RCC 7860 (cell line): Measurements from ENCODE around the gene RPTOR.
"Not testable (repeated sequence)": the region's sequence is repeated elsewhere in the genome, so short reads cannot be mapped to it uniquely, and the experiment has no call there.

Source experiments
- DNase-seq: peaks from one replicate; pipeline ENCODE4 v3.0.0-alpha.2; 2015; ENCODE audit warnings: low spot score
- FAIRE-seq: peaks from 2 replicates; lab custom pipeline; 2012; peaks lifted over from hg19 to GRCh38; lab: Jason Lieb, UNC

Gene RPTOR

DNA sequence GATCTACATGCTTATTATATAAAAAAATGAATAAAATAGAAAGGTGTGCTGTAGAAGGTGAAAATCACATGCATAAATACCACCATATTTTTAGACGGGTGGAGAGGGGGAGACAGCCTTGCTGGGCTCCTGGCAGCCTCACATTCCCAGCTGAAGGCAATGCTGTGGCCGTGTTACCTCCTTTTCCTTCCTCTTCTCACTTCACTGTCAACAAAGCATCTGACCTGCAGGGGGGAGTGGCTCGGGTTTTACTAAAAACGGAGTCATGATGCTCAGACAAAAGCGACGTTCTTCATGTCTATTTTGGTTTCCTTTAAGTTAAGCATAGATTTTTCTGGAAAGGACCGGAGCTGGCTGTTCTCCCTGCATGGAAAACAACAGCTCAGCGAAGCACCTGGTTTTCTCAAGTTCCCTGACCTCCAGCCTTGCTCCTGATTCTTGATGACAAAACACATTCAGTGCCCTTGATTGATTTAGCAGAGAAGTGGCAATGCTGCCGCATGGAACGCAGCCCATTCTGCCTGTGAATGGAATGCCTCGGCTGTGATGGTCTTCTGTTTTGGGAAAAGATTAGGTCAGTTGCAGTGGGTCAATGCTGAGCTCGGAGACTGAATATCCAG lies 5.5 kb upstream of the RPTOR start:
- no peak for DNase-seq
- no peak for FAIRE-seq

DNA sequence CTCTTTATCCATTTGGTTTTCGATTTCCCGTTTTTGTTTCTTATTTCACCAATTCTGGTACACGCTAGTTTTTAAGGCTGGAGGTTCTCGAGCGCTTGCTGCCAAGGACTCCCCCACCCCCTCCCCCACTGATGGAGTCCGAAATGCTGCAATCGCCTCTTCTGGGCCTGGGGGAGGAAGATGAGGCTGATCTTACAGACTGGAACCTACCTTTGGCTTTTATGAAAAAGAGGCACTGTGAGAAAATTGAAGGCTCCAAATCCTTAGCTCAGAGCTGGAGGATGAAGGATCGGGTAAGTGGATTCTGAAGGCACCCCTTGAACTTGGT lies 825 bp downstream of the RPTOR start:
- FAIRE-seq: no peak
- DNase-seq: no peak

GRCh38 chr17:80546267-80546666 lies 1.6 kb downstream of the RPTOR start:
- DNase-seq (no peak), FAIRE-seq (no peak)

DNA sequence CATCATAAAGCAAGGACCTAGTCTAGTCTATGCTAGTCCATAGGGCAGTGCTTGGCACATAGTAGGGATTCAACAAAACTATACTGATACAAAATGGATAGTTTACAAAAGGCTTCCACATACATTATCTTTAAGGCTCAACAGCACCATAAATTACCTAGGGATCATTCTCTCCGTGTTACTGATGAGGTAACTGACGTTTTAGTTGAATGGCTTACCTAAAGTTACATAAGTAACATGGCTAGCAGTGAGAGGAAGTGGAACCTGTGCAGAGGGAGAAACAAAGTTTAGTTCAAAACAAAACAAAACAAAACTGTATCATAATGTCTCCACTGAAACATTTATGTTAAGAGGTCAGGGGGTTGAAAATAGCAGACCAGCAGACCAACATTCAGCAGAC lies 7.9 kb downstream of the RPTOR start:
- no peak for FAIRE-seq

DNA sequence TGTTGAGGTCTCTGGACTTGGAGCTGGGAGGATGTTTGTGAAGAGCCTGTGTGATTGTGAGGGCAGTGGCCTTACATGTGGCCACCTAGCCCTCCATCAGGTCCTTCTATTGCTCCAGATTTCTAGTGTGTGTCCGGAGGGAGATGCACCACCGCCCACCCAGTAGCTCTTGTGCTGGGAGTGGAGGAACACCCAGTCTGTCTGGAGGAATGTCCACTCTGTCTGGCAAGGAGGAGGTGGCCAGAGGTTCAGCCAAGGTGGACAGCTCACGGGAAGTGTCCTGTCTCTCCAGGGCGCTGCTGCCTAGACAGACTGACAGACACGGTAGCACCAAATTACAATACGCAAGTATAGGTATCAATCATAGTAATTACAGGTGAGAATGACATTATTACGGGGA lies 10.6 kb downstream of the RPTOR start:
- DNase-seq (no peak), FAIRE-seq (no peak)

More for the DNA sequence above, 7.9 kb downstream of the RPTOR start:
- no peak for DNase-seq

GRCh38 chr17:80558046-80558445 lies 13.4 kb downstream of the RPTOR start:
- FAIRE-seq: no peak
- no peak for DNase-seq

DNA sequence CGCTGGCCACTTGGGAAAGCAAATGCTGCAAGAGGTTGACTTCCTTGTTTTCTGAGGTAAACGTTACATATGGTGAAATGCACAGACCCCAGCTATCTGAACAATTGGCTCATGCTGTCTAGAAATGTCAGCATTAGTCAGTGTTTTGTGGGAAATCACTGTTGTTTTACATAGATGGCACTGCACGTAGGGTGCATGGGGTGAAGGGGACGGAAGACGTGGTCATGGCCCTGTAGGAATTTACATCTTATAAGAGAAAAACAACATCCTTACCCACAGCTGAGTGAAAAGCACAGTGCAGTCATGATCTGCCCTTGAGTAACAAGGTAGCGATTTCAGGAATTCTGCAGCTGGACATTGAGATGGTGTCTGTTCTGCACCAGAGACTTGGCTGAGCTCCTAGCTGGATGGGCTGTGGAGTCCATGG lies 15.2 kb downstream of the RPTOR start:
- DNase-seq (peak; percentile 15), FAIRE-seq (no peak)

DNA sequence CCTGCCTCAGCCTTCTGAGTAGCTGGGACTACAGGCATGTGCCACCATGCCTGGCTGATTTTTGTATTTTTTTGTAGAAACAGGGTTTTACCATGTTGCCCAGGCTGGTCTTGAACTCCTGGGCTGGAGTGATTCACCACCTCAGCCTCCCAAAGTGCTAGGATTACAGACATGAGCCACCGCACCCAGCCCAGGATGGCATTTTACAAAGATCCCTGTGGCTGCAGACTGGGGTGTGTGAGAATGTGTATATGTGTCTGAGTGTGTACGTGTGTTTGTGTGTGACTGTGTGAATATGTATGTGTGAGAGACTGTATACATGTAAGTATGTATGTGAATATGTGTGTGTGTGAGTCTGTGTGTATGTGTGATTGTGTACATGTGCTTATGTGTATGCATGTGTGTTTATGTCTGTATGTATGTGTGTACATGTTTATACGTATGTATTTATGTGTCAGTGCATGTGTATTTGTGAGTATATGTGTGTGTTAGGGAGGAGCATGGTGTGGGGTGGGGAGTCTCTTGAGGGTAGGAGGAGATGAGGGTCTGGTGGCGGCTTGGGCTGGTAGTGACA lies 17.0 kb downstream of the RPTOR start:
- no peak for FAIRE-seq
- DNase-seq: no peak

GRCh38 chr17:80564545-80564944 lies 19.9 kb downstream of the RPTOR start:
- FAIRE-seq: no peak
- no peak for DNase-seq

GRCh38 chr17:80565343-80566053 lies 20.9 kb downstream of the RPTOR start:
- DNase-seq: no peak
- no peak for FAIRE-seq

DNA sequence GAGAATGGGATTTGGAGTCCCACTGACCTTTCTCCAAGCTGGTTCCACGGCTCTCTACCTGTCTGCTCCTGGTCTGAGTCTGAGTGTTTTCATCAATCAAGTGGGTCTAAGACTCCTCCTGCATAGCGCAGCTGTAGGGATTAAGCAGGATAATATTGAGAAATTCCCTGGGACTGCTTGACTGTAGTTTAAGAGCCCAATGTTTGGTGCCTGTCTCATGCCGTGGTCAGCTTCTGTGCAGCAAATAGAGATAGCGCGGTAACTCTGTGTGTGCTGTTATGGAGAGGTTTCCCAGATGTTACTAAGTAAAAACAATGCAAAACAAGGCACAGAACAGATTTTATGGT lies 21.4 kb downstream of the RPTOR start:
- FAIRE-seq (no peak), DNase-seq (no peak)

GRCh38 chr17:80568246-80568645 lies 23.6 kb downstream of the RPTOR start:
- FAIRE-seq: no peak

DNA sequence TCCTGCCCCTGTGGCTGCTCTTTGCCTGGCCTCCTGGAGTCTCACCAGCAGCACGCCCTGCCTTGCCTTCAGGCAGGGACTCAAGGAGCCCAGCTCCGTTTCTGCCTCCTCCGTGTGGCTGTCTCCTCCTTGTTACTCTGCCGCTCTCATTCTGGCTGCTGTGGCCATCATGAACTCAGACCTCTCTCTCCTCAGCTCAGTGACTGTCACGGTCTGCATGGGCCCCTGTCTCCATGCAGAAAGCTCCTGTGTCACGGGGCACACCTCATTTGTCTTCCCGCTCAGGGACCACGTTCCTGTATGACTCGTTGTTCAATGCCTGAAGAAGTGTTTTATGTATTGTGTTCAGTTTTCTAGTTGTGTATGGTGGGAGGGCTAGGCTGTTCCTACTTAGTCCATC lies 25.3 kb downstream of the RPTOR start:
- FAIRE-seq: peak; percentile 27
- peak; percentile 62 for DNase-seq

More at GRCh38 chr17:80568246-80568645, 23.6 kb downstream of the RPTOR start:
- DNase-seq: no peak

DNA sequence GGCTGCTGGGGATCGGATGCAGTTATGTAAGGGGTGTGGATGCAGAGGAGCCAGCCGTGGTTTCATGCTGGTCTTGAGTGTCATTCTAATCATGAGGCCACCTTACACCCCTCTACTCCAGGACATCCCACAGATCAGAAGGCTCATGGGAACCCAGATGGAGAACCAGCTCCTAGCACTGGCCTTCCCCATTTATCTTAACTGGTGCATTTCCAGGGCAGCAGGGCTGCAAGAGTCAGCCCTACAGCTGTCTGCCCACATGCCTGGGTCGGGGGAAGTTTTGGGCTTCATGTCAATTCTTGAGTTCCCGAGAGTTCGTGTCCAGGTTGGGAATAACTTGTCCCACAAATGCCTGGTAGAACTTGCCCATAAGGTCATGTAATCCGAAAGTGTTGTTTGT lies 29.1 kb downstream of the RPTOR start:
- FAIRE-seq (no peak), DNase-seq (no peak)

- FAIRE-seq (no peak), DNase-seq (no peak)
Measured at GRCh38 chr17:80574496-80574895, 29.9 kb downstream of the RPTOR start.

DNA sequence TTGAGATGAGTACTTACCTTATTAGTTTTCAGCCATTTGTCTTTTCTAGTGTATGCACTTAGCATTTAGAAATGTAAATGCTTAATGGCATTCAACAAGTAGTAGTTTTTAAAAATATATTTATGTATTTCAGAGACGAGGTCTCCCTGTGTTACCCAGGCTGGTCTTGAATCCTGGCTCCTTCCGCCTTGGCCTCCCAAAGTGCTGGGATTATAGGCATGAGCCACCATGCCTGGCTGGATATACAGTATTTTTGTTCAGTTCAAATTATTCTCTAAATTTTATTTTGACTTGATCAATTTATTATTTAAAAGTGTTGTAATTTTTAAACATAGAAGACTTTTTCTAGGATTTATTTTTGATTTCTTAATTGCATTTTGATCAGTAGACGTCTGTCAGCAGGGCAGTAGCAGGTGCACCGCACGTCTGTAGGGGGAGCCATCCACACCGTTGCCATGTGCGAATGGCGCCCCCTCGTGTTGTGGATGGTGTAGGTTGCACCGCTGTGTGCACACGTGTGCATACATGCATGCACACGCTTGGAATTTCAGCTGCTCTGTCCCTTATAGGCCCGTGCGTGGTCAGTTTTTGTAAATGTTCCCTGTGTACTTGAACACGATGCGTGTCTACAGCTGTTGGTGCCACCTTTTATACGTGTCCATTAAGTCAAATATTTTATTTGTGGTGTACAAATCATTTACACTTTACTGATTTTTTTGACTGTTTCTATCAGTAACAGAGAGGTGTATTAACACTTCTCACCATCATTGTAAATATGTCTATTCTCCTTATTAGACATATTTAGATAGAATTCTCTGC lies 30.6 kb downstream of the RPTOR start:
- FAIRE-seq (peak; percentile 49), DNase-seq (peak; percentile 74)

DNA sequence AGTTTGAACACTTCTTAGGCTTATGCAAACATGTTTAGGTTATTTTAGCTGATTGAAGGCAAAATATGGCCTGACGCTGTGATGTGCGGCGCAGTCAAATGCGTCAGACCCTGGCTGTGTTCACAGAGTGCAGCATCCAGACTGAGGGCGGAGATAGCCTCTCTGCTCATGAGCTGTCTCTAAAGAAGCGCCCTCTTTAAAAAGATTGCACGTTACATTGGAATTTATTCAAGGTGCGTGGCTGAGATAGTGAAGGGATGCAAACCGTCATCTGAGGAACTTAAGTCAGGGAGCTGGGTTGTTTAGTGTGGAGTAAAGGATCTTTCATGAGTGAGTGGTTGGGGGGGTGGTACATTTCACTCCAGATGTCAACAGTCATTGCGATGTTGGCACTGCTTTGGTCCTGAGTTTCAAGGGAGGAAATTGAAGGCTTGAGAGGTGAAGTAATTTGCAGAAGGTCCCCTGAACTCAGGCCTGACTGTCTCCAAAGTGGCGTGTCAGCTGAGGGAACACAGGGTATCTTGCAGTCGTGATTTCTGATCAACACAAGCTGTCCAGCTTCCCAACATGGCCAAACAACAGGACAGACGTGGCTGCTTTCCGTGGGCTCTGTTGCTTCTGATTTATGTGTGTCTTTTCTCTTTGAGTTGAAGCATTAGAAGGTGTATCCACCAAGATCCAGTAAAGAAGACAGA lies 33.4 kb downstream of the RPTOR start:
- FAIRE-seq: no peak

GRCh38 chr17:80578668-80579388 lies 34.2 kb downstream of the RPTOR start:
- FAIRE-seq, DNase-seq: not testable (repeated sequence)

More for the DNA sequence above, 33.4 kb downstream of the RPTOR start:
- DNase-seq: no peak

DNA sequence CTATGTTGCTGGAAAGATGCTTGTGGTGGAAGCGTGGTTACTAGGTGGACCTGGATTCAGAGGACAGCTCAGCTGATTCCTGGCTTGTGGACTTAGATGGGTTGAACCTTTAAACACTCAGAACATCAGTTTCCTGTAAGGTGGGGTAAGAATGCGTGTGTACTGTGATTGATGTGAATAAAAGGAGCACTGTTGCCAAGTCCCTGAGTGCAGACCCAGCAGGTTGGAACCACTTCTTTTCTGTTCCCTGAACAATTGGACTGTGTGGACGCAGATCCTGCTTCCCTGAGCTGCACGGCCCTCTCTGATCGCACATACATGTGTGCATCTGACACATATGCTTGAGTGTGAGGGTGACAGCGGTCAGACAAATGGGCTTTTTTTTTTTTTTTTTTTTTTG lies 37.5 kb downstream of the RPTOR start:
- FAIRE-seq (no peak), DNase-seq (no peak)

GRCh38 chr17:80584176-80584905 lies 39.7 kb downstream of the RPTOR start:
- FAIRE-seq (no peak), DNase-seq (no peak)
